SK-N-SH (cell line): ENCODE measurements around the gene GRIK5. TPM values are rescaled to one million over a fixed set of nuclear protein-coding genes. Genes with fewer than 3 reads are reported as not detected.

Experiments used
- CTCF ChIA-PET: fragments of 300-600, 350-600 bp; formaldehyde crosslinking; extraction: SDS; loops from one replicate; lab custom pipeline; 2021; lab: Yijun Ruan, JAX
- POLR2A ChIA-PET: fragments of 350-600 bp; sonication (Branson Sonifier 250); formaldehyde crosslinking; extraction: SDS; loops from one replicate; lab custom pipeline; 2020; ENCODE audit warnings: antibody characterized with exemption, inconsistent platforms; lab: Yijun Ruan, JAX
- DNase-seq: peaks from one replicate; pipeline ENCODE4 v3.0.0; 2012
- H2AFZ ChIP-seq: fragments of 200-600 bp; sonication (generic); 2 replicates; pipeline ENCODE4 v1.8.1; 2016; ENCODE audit warnings: antibody characterized with exemption, mild to moderate bottlenecking, low read depth
- H3F3A ChIP-seq: fragments of 200-600 bp; sonication (generic); replicated peaks from 2 replicates; pipeline ENCODE3; 2016; ENCODE audit warnings: antibody characterized with exemption, mild to moderate bottlenecking; ENCODE audit not compliant: insufficient read depth
- H3K27ac ChIP-seq, 2 experiments: fragments of 200-500 bp in 1 of 2; fragments of 200-600 bp in 1 of 2; sonication (Bioruptor generic) in 1 of 2; sonication (generic), shearing (Covaris generic) in 1 of 2; 2 replicates each; pipeline versions ENCODE4 v1.5.1 to v1.6.1; 2014 to 2016; ENCODE audit warnings: low read depth in 2 of 2, inconsistent platforms in 1 of 2, low read length in 1 of 2, mild to moderate bottlenecking in 1 of 2, mixed read lengths in 1 of 2
- H3K27me3 ChIP-seq: fragments of 200-600 bp; sonication (generic), shearing (Covaris generic); 2 replicates; pipeline ENCODE4 v1.6.1; 2016; ENCODE audit warnings: mixed run types; ENCODE audit not compliant: insufficient read depth
- H3K36me3 ChIP-seq, 2 experiments: fragments of 200-500 bp in 1 of 2; fragments of 200-600 bp in 1 of 2; sonication (Bioruptor generic) in 1 of 2; sonication (generic) in 1 of 2; replicated peaks in 1 of 2; 2 replicates each; pipeline versions ENCODE3 to v1.5.1; 2014 to 2016; ENCODE audit warnings: low read length in 1 of 2, mild to moderate bottlenecking in 1 of 2; ENCODE audit not compliant: insufficient read depth in 2 of 2, control insufficient read depth in 1 of 2
- H3K4me1 ChIP-seq, 2 experiments: fragments of 200-500 bp in 1 of 2; fragments of 200-600 bp in 1 of 2; sonication (Bioruptor generic) in 1 of 2; sonication (generic), shearing (Covaris generic) in 1 of 2; 2 replicates each; pipeline versions ENCODE4 v1.5.1 to v1.6.1; 2014 to 2016; ENCODE audit warnings: low read depth in 1 of 2, low read length in 1 of 2, mixed run types in 1 of 2; ENCODE audit not compliant: insufficient read depth in 2 of 2, control insufficient read depth in 1 of 2
- H3K4me2 ChIP-seq: fragments of 200-600 bp; sonication (generic), shearing (Covaris generic); 2 replicates; pipeline ENCODE4 v1.6.1; 2017; ENCODE audit warnings: mixed run types
- H3K4me3 ChIP-seq, 2 experiments: fragments of 200-500 bp in 1 of 2; fragments of 200-600 bp in 1 of 2; sonication (Bioruptor generic) in 1 of 2; sonication (generic), shearing (Covaris generic) in 1 of 2; 2 replicates each; pipeline versions ENCODE4 v1.5.1 to v1.8.1; 2014 to 2016; ENCODE audit warnings: low read depth in 2 of 2, inconsistent platforms in 1 of 2, low read length in 1 of 2, mild to moderate bottlenecking in 1 of 2, mixed read lengths in 1 of 2, moderate library complexity in 1 of 2
- H3K79me2 ChIP-seq: fragments of 200-600 bp; sonication (generic); 2 replicates; pipeline ENCODE4 v1.8.1; 2017; ENCODE audit warnings: mild to moderate bottlenecking; ENCODE audit not compliant: insufficient read depth
- H3K9ac ChIP-seq: fragments of 200-600 bp; sonication (generic); 2 replicates; pipeline ENCODE4 v1.6.1; 2017; ENCODE audit warnings: mixed run types
- H3K9me2 ChIP-seq: fragments of 200-600 bp; sonication (generic); 2 replicates; pipeline ENCODE4 v1.6.1; 2017; ENCODE audit warnings: mixed run types
- H3K9me3 ChIP-seq: fragments of 200-600 bp; sonication (generic); 2 replicates; pipeline ENCODE4 v1.6.1; 2017; ENCODE audit warnings: mixed run types, mild to moderate bottlenecking, moderate library complexity
- H4K20me1 ChIP-seq: fragments of 200-600 bp; sonication (generic); 2 replicates; pipeline ENCODE4 v1.6.1; 2017; ENCODE audit warnings: mild to moderate bottlenecking, mixed run types; ENCODE audit not compliant: insufficient read depth
- CHD2 ChIP-seq: fragments of 150-350 bp; IDR thresholded peaks from 2 replicates; pipeline ENCODE4 v1.6.1; 2018; ENCODE audit warnings: low read length; ENCODE audit not compliant: partially characterized antibody
- EP300 ChIP-seq, 2 experiments: IDR thresholded peaks; 2 replicates each; pipeline versions ENCODE4 v1.4.0 to v1.6.1; 2012; ENCODE audit warnings: borderline replicate concordance in 1 of 2, low read depth in 1 of 2, low read length in 1 of 2
- FOXJ3 ChIP-seq: sonication (generic); formaldehyde crosslinking; IDR thresholded peaks from 2 replicates; pipeline ENCODE4 v1.5.1; 2020; ENCODE audit warnings: mild to moderate bottlenecking, missing genetic modification reagents
- FOXM1 ChIP-seq: IDR thresholded peaks from 2 replicates; pipeline ENCODE4 v1.4.0; 2012; ENCODE audit warnings: low read depth, mild to moderate bottlenecking
- GABPA ChIP-seq: IDR thresholded peaks from 2 replicates; pipeline ENCODE4 v1.4.0; 2012; ENCODE audit warnings: low read depth, mild to moderate bottlenecking
- JUND ChIP-seq: IDR thresholded peaks from 2 replicates; pipeline ENCODE4 v1.4.0; 2012
- MEF2A ChIP-seq: IDR thresholded peaks from 2 replicates; pipeline ENCODE4 v1.4.0; 2012; ENCODE audit warnings: low read depth, borderline replicate concordance
- RAD21 ChIP-seq: IDR thresholded peaks from 2 replicates; pipeline ENCODE4 v1.6.1; 2012; ENCODE audit warnings: mild to moderate bottlenecking, low read length
- RCOR1 ChIP-seq: fragments of 150-350 bp; IDR thresholded peaks from 2 replicates; pipeline ENCODE4 v1.6.1; 2017; ENCODE audit warnings: antibody characterized with exemption, low read length
- RXRA ChIP-seq: IDR thresholded peaks from 2 replicates; pipeline ENCODE4 v1.4.0; 2012; ENCODE audit warnings: low read depth, mild to moderate bottlenecking, borderline replicate concordance
- SIN3A ChIP-seq: IDR thresholded peaks from 2 replicates; pipeline ENCODE4 v1.6.1; 2012; ENCODE audit warnings: low read depth, mild to moderate bottlenecking, low read length, moderate library complexity, borderline replicate concordance
- TCF12 ChIP-seq: IDR thresholded peaks from 2 replicates; pipeline ENCODE4 v1.4.0; 2012
- USF2 ChIP-seq: fragments of 150-350 bp; IDR thresholded peaks from 2 replicates; pipeline ENCODE4 v1.6.1; 2017; ENCODE audit warnings: antibody characterized with exemption, low read length, low read depth, borderline replicate concordance
- YY1 ChIP-seq: IDR thresholded peaks from 2 replicates; pipeline ENCODE4 v1.4.0; 2012; ENCODE audit warnings: low read depth, mild to moderate bottlenecking
- WGBS: methylation state at CpG from one replicate; pipeline ENCODE4 v1.1.6; 2017; ENCODE audit warnings: low lambda C conversion rate; 5-methylcytosine and 5-hydroxymethylcytosine counted together
- polyA plus RNA-seq, 3 experiments: library from polyadenylated mRNA; depleted of rRNA; stranded (reverse); fragments of >200 nt; gene quantifications; 2 replicates each; pipeline ENCODE4 v1.2.3, GENCODE V29; 2012
- TF ChIP-seq, protein P1 (sequence below): fragments of 200-600 bp; sonication (generic); IDR thresholded peaks from 2 replicates; pipeline ENCODE4 v1.6.1; 2017; ENCODE audit warnings: antibody characterized with exemption, mild to moderate bottlenecking, moderate library complexity
- TF ChIP-seq, protein P2 (sequence below): fragments of 150-350 bp; IDR thresholded peaks from 2 replicates; pipeline ENCODE4 v1.6.1; 2016; ENCODE audit warnings: mild to moderate bottlenecking, low read depth, low read length
- TF ChIP-seq, protein P3 (sequence below): IDR thresholded peaks from 2 replicates; pipeline ENCODE4 v1.6.1; 2012; ENCODE audit warnings: mild to moderate bottlenecking, low read depth, low read length, moderate library complexity

The GRIK5 gene
- polyA plus RNA-seq, 1 of the 3 experiments (the other 2 are of a cell fraction) = 2.4 TPM

DNA sequence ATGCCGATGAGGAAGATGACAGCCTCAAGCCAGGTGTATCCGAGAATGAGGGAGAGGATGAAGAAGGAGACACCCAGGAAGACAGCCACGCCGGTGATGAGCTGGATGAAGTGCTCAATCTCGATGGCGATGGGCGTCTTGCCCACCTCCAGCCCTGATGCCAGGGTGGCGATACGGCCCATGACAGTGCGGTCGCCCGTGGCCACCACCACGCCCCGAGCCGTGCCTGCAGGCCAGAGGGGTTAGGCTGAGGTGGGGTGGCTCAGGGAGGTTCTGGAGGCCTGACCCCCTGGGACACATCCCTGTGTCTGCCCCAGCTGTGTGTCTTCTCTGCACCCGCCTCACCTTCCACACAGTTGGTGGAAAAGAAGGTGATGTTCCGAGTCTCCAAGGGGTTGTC is 85.0 kb downstream of the GRIK5 start:
- no peak for TF ChIP-seq JUND
- no peak for TF ChIP-seq GABPA
- TF ChIP-seq, protein P1, sequence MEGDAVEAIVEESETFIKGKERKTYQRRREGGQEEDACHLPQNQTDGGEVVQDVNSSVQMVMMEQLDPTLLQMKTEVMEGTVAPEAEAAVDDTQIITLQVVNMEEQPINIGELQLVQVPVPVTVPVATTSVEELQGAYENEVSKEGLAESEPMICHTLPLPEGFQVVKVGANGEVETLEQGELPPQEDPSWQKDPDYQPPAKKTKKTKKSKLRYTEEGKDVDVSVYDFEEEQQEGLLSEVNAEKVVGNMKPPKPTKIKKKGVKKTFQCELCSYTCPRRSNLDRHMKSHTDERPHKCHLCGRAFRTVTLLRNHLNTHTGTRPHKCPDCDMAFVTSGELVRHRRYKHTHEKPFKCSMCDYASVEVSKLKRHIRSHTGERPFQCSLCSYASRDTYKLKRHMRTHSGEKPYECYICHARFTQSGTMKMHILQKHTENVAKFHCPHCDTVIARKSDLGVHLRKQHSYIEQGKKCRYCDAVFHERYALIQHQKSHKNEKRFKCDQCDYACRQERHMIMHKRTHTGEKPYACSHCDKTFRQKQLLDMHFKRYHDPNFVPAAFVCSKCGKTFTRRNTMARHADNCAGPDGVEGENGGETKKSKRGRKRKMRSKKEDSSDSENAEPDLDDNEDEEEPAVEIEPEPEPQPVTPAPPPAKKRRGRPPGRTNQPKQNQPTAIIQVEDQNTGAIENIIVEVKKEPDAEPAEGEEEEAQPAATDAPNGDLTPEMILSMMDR = no peak
- TF ChIP-seq RCOR1 = no peak
- TF ChIP-seq RAD21 = no peak
- TF ChIP-seq, protein P2, sequence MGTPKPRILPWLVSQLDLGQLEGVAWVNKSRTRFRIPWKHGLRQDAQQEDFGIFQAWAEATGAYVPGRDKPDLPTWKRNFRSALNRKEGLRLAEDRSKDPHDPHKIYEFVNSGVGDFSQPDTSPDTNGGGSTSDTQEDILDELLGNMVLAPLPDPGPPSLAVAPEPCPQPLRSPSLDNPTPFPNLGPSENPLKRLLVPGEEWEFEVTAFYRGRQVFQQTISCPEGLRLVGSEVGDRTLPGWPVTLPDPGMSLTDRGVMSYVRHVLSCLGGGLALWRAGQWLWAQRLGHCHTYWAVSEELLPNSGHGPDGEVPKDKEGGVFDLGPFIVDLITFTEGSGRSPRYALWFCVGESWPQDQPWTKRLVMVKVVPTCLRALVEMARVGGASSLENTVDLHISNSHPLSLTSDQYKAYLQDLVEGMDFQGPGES = no peak
- no peak for TF ChIP-seq EP300 (IDR thresholded peaks at IDR 0.05; ENCODE audit: borderline replicate concordance in 1 of 2, low read depth in 1 of 2, low read length in 1 of 2)
- TF ChIP-seq USF2 = no peak
- TF ChIP-seq TCF12 = no peak
- no peak for TF ChIP-seq CHD2
- TF ChIP-seq FOXM1 = no peak
- Histone ChIP-seq H3K4me3 (no peak overlapping the region), H3K9ac (no peak overlapping the region), H3K27ac (no peak overlapping the region), H3K4me2 (no peak overlapping the region), H3K9me3 (no peaks in the 10 kb centered on the region), H3K9me2 (no peaks in the 10 kb centered on the region), H3K4me1 (no peaks in the 10 kb centered on the region), H3K27me3 (no peaks in the 10 kb centered on the region), H3K79me2 (no peaks in the 10 kb centered on the region), H2AFZ (no peak overlapping the region), H3K36me3 (no peaks in the 10 kb centered on the region), H3F3A (no peaks in the 10 kb centered on the region), H4K20me1 (no peaks in the 10 kb centered on the region)
- 78% methylated on average over 15 of the region's 17 CpGs for WGBS
- no peak for DNase-seq
- ChIA-PET POLR2A (no interaction called here), CTCF (interaction anchor here (1.3 kb wide), 1 partner anchor 14 kb away, joined by 4 read pairs; no protein-coding TSS in a partner anchor)

- Histone ChIP-seq H3K27me3 (no peaks in the 10 kb centered on the region), H3K4me2 (no peak overlapping the region), H3K79me2 (no peaks in the 10 kb centered on the region), H4K20me1 (no peaks in the 10 kb centered on the region), H3K36me3 (no peaks in the 10 kb centered on the region), H3K9ac (no peak overlapping the region), H2AFZ (no peak overlapping the region), H3K27ac (no peak overlapping the region), H3F3A (no peaks in the 10 kb centered on the region), H3K9me3 (no peaks in the 10 kb centered on the region), H3K4me3 (no peak overlapping the region), H3K9me2 (no peaks in the 10 kb centered on the region), H3K4me1 (no peaks in the 10 kb centered on the region)
- WGBS = 91% methylated on average over 10 of the region's 15 CpGs
- ChIA-PET POLR2A (no interaction called here), CTCF (interaction anchor here (1.1 kb wide), 1 partner anchor 12 kb away, joined by 3 read pairs; the partner anchor contains the start of gene ATP1A3)
- no peak for DNase-seq
- TF ChIP-seq, protein P3, sequence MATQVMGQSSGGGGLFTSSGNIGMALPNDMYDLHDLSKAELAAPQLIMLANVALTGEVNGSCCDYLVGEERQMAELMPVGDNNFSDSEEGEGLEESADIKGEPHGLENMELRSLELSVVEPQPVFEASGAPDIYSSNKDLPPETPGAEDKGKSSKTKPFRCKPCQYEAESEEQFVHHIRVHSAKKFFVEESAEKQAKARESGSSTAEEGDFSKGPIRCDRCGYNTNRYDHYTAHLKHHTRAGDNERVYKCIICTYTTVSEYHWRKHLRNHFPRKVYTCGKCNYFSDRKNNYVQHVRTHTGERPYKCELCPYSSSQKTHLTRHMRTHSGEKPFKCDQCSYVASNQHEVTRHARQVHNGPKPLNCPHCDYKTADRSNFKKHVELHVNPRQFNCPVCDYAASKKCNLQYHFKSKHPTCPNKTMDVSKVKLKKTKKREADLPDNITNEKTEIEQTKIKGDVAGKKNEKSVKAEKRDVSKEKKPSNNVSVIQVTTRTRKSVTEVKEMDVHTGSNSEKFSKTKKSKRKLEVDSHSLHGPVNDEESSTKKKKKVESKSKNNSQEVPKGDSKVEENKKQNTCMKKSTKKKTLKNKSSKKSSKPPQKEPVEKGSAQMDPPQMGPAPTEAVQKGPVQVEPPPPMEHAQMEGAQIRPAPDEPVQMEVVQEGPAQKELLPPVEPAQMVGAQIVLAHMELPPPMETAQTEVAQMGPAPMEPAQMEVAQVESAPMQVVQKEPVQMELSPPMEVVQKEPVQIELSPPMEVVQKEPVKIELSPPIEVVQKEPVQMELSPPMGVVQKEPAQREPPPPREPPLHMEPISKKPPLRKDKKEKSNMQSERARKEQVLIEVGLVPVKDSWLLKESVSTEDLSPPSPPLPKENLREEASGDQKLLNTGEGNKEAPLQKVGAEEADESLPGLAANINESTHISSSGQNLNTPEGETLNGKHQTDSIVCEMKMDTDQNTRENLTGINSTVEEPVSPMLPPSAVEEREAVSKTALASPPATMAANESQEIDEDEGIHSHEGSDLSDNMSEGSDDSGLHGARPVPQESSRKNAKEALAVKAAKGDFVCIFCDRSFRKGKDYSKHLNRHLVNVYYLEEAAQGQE = no peak
- TF ChIP-seq CHD2 (no peak), FOXJ3 (CRISPR knock-in tag) (no peak), MEF2A (no peak), RXRA (no peak), YY1 (no peak), FOXM1 (no peak), USF2 (no peak), SIN3A (no peak), EP300 (IDR thresholded peaks at IDR 0.05; ENCODE audit: borderline replicate concordance in 1 of 2, low read depth in 1 of 2, low read length in 1 of 2) (no peak)
- TF ChIP-seq, protein P2 = no peak
Observed at GRCh38 chr19:41981724-41982123, 88.3 kb downstream of the GRIK5 start.
